ENCODE data around the gene TRIM31.

TRIM31 gene

GRCh38 chr6:30150671-30151395 is 37.9 kb upstream of the TRIM31 start:
- H4K20me1 ChIP-seq (ENCODE audit: control insufficient read depth, insufficient read depth, low read depth, low read length) = no peaks in the 10 kb centered on the region
- no peaks in the 10 kb centered on the region for H3K79me2 ChIP-seq (ENCODE audit: control insufficient read depth, low read length)
- peaks cover 19% of the 10 kb centered on the region for H3K27me3 ChIP-seq (ENCODE audit: control insufficient read depth, low read length)
- no peaks in the 10 kb centered on the region for H3K9me3 ChIP-seq (ENCODE audit: control insufficient read depth, insufficient read depth, low read length)
- no peak overlapping the region for H3K4me3 ChIP-seq (ENCODE audit: low read length)
- no peaks in the 10 kb centered on the region for H3F3A ChIP-seq (ENCODE audit: control insufficient read depth, insufficient read depth)
- H3K4me2 ChIP-seq (ENCODE audit: low read length) = no peak overlapping the region
- H3K9me2 ChIP-seq (replicated peaks; ENCODE audit: control insufficient read depth, low read length) = no peaks in the 10 kb centered on the region
- no peak overlapping the region for H3K27ac ChIP-seq (ENCODE audit: low read depth, low read length)
- no peaks in the 10 kb centered on the region for H3K4me1 ChIP-seq (ENCODE audit: control insufficient read depth, low read length)
- H3K36me3 ChIP-seq (ENCODE audit: control insufficient read depth, low read length) = no peaks in the 10 kb centered on the region
- no peak for TF ChIP-seq CTCF (IDR thresholded peaks at IDR 0.05; ENCODE audit: low read depth, low read length, poor library complexity, severe bottlenecking)
- no peak for TF ChIP-seq EZH2phosphoT487 (IDR thresholded peaks at IDR 0.05; ENCODE audit: borderline replicate concordance, low read length)

GRCh38 chr6:30149858-30150550 is 37.1 kb upstream of the TRIM31 start:
- Histone ChIP-seq H3K27me3 (ENCODE audit: control insufficient read depth, low read length) (peaks cover 20% of the 10 kb centered on the region), H3K36me3 (ENCODE audit: control insufficient read depth, low read length) (no peaks in the 10 kb centered on the region), H3K4me1 (ENCODE audit: control insufficient read depth, low read length) (no peaks in the 10 kb centered on the region), H3K79me2 (ENCODE audit: control insufficient read depth, low read length) (no peaks in the 10 kb centered on the region), H3K4me3 (ENCODE audit: low read length) (no peak overlapping the region), H3K4me2 (ENCODE audit: low read length) (no peak overlapping the region), H4K20me1 (ENCODE audit: control insufficient read depth, insufficient read depth, low read depth, low read length) (no peaks in the 10 kb centered on the region), H3K27ac (ENCODE audit: low read depth, low read length) (no peak overlapping the region), H3K9me2 (replicated peaks; ENCODE audit: control insufficient read depth, low read length) (no peaks in the 10 kb centered on the region), H3K9me3 (ENCODE audit: control insufficient read depth, insufficient read depth, low read length) (no peaks in the 10 kb centered on the region), H3F3A (ENCODE audit: control insufficient read depth, insufficient read depth) (no peaks in the 10 kb centered on the region)
- TF ChIP-seq EZH2phosphoT487 (IDR thresholded peaks at IDR 0.05; ENCODE audit: borderline replicate concordance, low read length) = no peak

GRCh38 chr6:30149234-30149633 is 36.3 kb upstream of the TRIM31 start:
- H3K79me2 ChIP-seq (ENCODE audit: control insufficient read depth, low read length) = no peaks in the 10 kb centered on the region
- H3K4me2 ChIP-seq (ENCODE audit: low read length) = no peak overlapping the region
- no peak overlapping the region for H3K27ac ChIP-seq (ENCODE audit: low read depth, low read length)
- H3K9me2 ChIP-seq (replicated peaks; ENCODE audit: control insufficient read depth, low read length) = no peaks in the 10 kb centered on the region
- no peaks in the 10 kb centered on the region for H3K36me3 ChIP-seq (ENCODE audit: control insufficient read depth, low read length)
- H3F3A ChIP-seq (ENCODE audit: control insufficient read depth, insufficient read depth) = no peaks in the 10 kb centered on the region
- peaks cover 25% of the 10 kb centered on the region for H3K27me3 ChIP-seq (ENCODE audit: control insufficient read depth, low read length)
- H3K4me1 ChIP-seq (ENCODE audit: control insufficient read depth, low read length) = no peaks in the 10 kb centered on the region
- H3K4me3 ChIP-seq (ENCODE audit: low read length) = no peak overlapping the region
- H4K20me1 ChIP-seq (ENCODE audit: control insufficient read depth, insufficient read depth, low read depth, low read length) = no peaks in the 10 kb centered on the region
- TF ChIP-seq CTCF (IDR thresholded peaks at IDR 0.05; ENCODE audit: low read depth, low read length, poor library complexity, severe bottlenecking) = no peak
- no peak for TF ChIP-seq EZH2phosphoT487 (IDR thresholded peaks at IDR 0.05; ENCODE audit: borderline replicate concordance, low read length)
- H3K9me3 ChIP-seq (ENCODE audit: control insufficient read depth, insufficient read depth, low read length) = no peaks in the 10 kb centered on the region

GRCh38 chr6:30147096-30147495 is 34.2 kb upstream of the TRIM31 start:
- Histone ChIP-seq H3K9me2 (replicated peaks; ENCODE audit: control insufficient read depth, low read length) (no peaks in the 10 kb centered on the region), H3K9me3 (ENCODE audit: control insufficient read depth, insufficient read depth, low read length) (no peaks in the 10 kb centered on the region), H3K4me2 (ENCODE audit: low read length) (no peak overlapping the region), H3K27me3 (ENCODE audit: control insufficient read depth, low read length) (peaks cover 33% of the 10 kb centered on the region), H3K4me1 (ENCODE audit: control insufficient read depth, low read length) (no peaks in the 10 kb centered on the region), H3K36me3 (ENCODE audit: control insufficient read depth, low read length) (no peaks in the 10 kb centered on the region), H3K4me3 (ENCODE audit: low read length) (no peak overlapping the region), H3K27ac (ENCODE audit: low read depth, low read length) (no peak overlapping the region), H4K20me1 (ENCODE audit: control insufficient read depth, insufficient read depth, low read depth, low read length) (no peaks in the 10 kb centered on the region), H3F3A (ENCODE audit: control insufficient read depth, insufficient read depth) (no peaks in the 10 kb centered on the region), H3K79me2 (ENCODE audit: control insufficient read depth, low read length) (no peaks in the 10 kb centered on the region)
- TF ChIP-seq CTCF (IDR thresholded peaks at IDR 0.05; ENCODE audit: low read depth, low read length, poor library complexity, severe bottlenecking) (no peak), EZH2phosphoT487 (IDR thresholded peaks at IDR 0.05; ENCODE audit: borderline replicate concordance, low read length) (no peak)

All from DOHH2 (cell line).